ENCODE results near the gene UBE2L3.
A peak's percentile ranks its signal among the peaks of the same experiment; 100 is the strongest.

The UBE2L3 gene

GRCh38 chr22:21587803-21588611, 20.5 kb downstream of the UBE2L3 start:
- no peak for TF ChIP-seq CTCF (IDR thresholded peaks at IDR 0.05; ENCODE audit: control insufficient read depth, insufficient read depth, low read depth, low read length, missing control alignments)
- no peak for DNase-seq (ENCODE audit: low read depth)
- no peak overlapping the region for H3K4me3 ChIP-seq (ENCODE audit: control insufficient read depth, low read depth, low read length)

- no peak for DNase-seq (ENCODE audit: low read depth)
- no peak overlapping the region for H3K4me3 ChIP-seq (ENCODE audit: control insufficient read depth, low read depth, low read length)
- no peak for TF ChIP-seq CTCF (IDR thresholded peaks at IDR 0.05; ENCODE audit: control insufficient read depth, insufficient read depth, low read depth, low read length, missing control alignments)
Observed at GRCh38 chr22:21589396-21589795, 21.9 kb downstream of the UBE2L3 start.

GRCh38 chr22:21590809-21591641, 23.5 kb downstream of the UBE2L3 start:
- DNase-seq (ENCODE audit: low read depth), result no peak
- H3K4me3 ChIP-seq (ENCODE audit: control insufficient read depth, low read depth, low read length), result no peak overlapping the region
- no peak for TF ChIP-seq CTCF (IDR thresholded peaks at IDR 0.05; ENCODE audit: control insufficient read depth, insufficient read depth, low read depth, low read length, missing control alignments)

GRCh38 chr22:21591695-21592094, 24.2 kb downstream of the UBE2L3 start:
- no peak for TF ChIP-seq CTCF (IDR thresholded peaks at IDR 0.05; ENCODE audit: control insufficient read depth, insufficient read depth, low read depth, low read length, missing control alignments)
- no peak overlapping the region for H3K4me3 ChIP-seq (ENCODE audit: control insufficient read depth, low read depth, low read length)
- no peak for DNase-seq (ENCODE audit: low read depth)

GRCh38 chr22:21592422-21592821, 24.9 kb downstream of the UBE2L3 start:
- no peak for TF ChIP-seq CTCF (IDR thresholded peaks at IDR 0.05; ENCODE audit: control insufficient read depth, insufficient read depth, low read depth, low read length, missing control alignments)
- no peak for DNase-seq (ENCODE audit: low read depth)
- H3K4me3 ChIP-seq (ENCODE audit: control insufficient read depth, low read depth, low read length), result no peak overlapping the region

GRCh38 chr22:21593406-21594232, 26.1 kb downstream of the UBE2L3 start:
- DNase-seq (ENCODE audit: low read depth), result no peak
- H3K4me3 ChIP-seq (ENCODE audit: control insufficient read depth, low read depth, low read length), result no peak overlapping the region
- peak; percentile 35 for TF ChIP-seq CTCF (IDR thresholded peaks at IDR 0.05; ENCODE audit: control insufficient read depth, insufficient read depth, low read depth, low read length, missing control alignments)

Data from AG09309 (cell line).